CD4-positive, alpha-beta T cell (primary cell): ENCODE results near the gene TPBGL. TPM values are rescaled to one million over a fixed set of nuclear protein-coding genes. Genes with fewer than 3 reads are reported as not detected.

Experiments used
- ATAC-seq: fragments of 200-7000 bp; cut with Tn5 transposase; one replicate; pipeline ENCODE4 v1.10.0; 2022; ENCODE audit warnings: mild to moderate bottlenecking; ENCODE audit not compliant: poor library complexity
- CTCF ChIA-PET: fragments of 350-600 bp; sonication (Branson Sonifier 250); formaldehyde crosslinking; loops from one replicate; lab custom pipeline; 2021; ENCODE audit warnings: antibody characterized with exemption, inconsistent platforms; lab: Charles Lee
- POLR2A ChIA-PET: fragments of 350-600 bp; sonication (Branson Sonifier 250); formaldehyde crosslinking; loops from one replicate; lab custom pipeline; 2021; ENCODE audit warnings: antibody characterized with exemption, inconsistent platforms; lab: Charles Lee
- DNase-seq, 14 experiments: peaks; one replicate each; pipeline ENCODE4 v3.0.0-alpha.2; 2013 to 2020; ENCODE audit warnings: mixed read lengths in 2 of 14
- H3K27ac ChIP-seq, 2 donors: one replicate each; pipeline versions ENCODE4 v1.5.1 to v1.7.0; 2013; ENCODE audit warnings: low read length in 2 of 2, low read depth in 1 of 2, mild to moderate bottlenecking in 1 of 2
- H3K27me3 ChIP-seq, 2 experiments: 1 replicate in 1 of 2; 2 replicates in 1 of 2; pipeline versions ENCODE4 v1.6.1 to v1.7.0; 2013; ENCODE audit warnings: low read length in 2 of 2, control low read depth in 1 of 2, mild to moderate bottlenecking in 1 of 2, moderate library complexity in 1 of 2; ENCODE audit not compliant: insufficient read depth in 2 of 2, control insufficient read depth in 1 of 2
- H3K36me3 ChIP-seq: one replicate; pipeline ENCODE4 v1.6.1; 2013; ENCODE audit warnings: low read length, control low read depth; ENCODE audit not compliant: insufficient read depth
- H3K4me1 ChIP-seq: one replicate; pipeline ENCODE4 v1.6.1; 2013; ENCODE audit warnings: low read length, control low read depth; ENCODE audit not compliant: insufficient read depth
- H3K4me3 ChIP-seq: one replicate; pipeline ENCODE4 v1.5.1; 2013; ENCODE audit warnings: mild to moderate bottlenecking, low read length, moderate library complexity
- H3K9me3 ChIP-seq, 2 experiments: 1 replicate in 1 of 2; 2 replicates in 1 of 2; pipeline versions ENCODE4 v1.6.1 to v1.7.0; 2013; ENCODE audit warnings: low read length in 2 of 2, mild to moderate bottlenecking in 2 of 2, control low read depth in 1 of 2, moderate library complexity in 1 of 2; ENCODE audit not compliant: control insufficient read depth in 1 of 2, insufficient read depth in 1 of 2
- H3K27ac Mint-ChIP-seq: one replicate; pipeline ENCODE4 v1.8.0; 2020; ENCODE audit warnings: mixed read lengths
- H3K27me3 Mint-ChIP-seq: one replicate; pipeline ENCODE4 v1.8.0; 2021; ENCODE audit warnings: mixed read lengths
- H3K36me3 Mint-ChIP-seq: one replicate; pipeline ENCODE4 v1.8.0; 2021; ENCODE audit warnings: low read depth, mixed read lengths
- H3K4me1 Mint-ChIP-seq: one replicate; pipeline ENCODE4 v1.8.0; 2021; ENCODE audit warnings: low read depth, mixed read lengths
- H3K4me3 Mint-ChIP-seq: one replicate; pipeline ENCODE4 v1.8.0; 2020; ENCODE audit warnings: mild to moderate bottlenecking, mixed read lengths
- H3K9me3 Mint-ChIP-seq: one replicate; pipeline ENCODE4 v1.8.0; 2020; ENCODE audit warnings: mixed read lengths
- intact Hi-C, 2 experiments: fragments of 100-400 bp; cut with DNase I in 1 of 2; cut with micrococcal nuclease in 1 of 2; formaldehyde crosslinking; loops; one replicate each; pipeline versions ENCODE4 v1.15.1 to v1.9.0; 2023 to 2025; cut with DNase I, micrococcal nuclease
- total RNA-seq, 174 experiments: library from RNA in 2 of 174; stranded (reverse) in 2 of 174; gene quantifications; one replicate each; pipeline ENCODE4 v1.2.3 and lab custom pipeline; 2021 to 2026
- TF ChIP-seq, protein P1 (sequence below): fragments of 200-600 bp; IDR thresholded peaks from one replicate; pipeline ENCODE4 v1.8.0; 2022; ENCODE audit warnings: antibody characterized with exemption, mild to moderate bottlenecking

Gene TPBGL
- total RNA-seq, 2 experiments from 2014 or later: 0.78 to 0.80 TPM

DNA sequence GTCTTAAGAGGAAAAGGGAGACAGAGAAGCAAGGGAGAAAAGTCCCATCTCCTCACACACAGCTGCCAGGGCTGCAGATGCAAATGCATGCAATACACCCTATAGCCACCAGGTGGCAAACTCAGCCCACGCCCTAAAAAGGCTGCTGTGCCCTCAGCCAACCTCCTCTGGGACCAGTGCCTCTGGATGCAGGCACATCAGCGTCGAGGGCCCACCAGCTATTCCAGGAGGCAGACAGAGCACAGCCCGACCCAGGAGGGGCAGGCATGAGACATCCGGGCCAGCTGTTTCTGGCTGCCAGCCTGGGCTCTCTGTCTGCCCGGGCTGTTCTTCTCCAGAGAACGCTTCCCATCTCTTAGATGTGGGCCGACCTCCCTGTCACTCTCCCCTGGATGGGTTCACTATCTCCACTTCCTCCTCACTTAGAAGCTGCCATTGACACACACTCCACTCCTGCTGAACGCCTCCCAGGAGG, 39.7 kb downstream of the TPBGL start:
- Histone ChIP-seq H3K4me3 (no peak overlapping the region), H3K9me3 (no peaks in the 10 kb centered on the region), H3K27me3 (no peaks in the 10 kb centered on the region), H3K36me3 (peaks cover 36% of the 10 kb centered on the region), H3K27ac (no peak overlapping the region), H3K4me1 (peaks cover 50% of the 10 kb centered on the region)
- H3K4me1 Mint-ChIP-seq: peaks cover 51% of the 10 kb centered on the region
- DNase-seq: peak; percentile 62 to 87 (median 74)
- no peaks in the 10 kb centered on the region for H3K9me3 Mint-ChIP-seq
- peak; percentile 51 for ATAC-seq
- ChIA-PET POLR2A (interaction anchor here (0.6 to 6.1 kb wide), 11 partner anchors 9 to 140 kb away, joined by 3 to 66 read pairs (median 4); partner anchors contain the start of gene ARRB1), CTCF (interaction anchor here (0.6 to 2.7 kb wide), 21 partner anchors 10 to 253 kb away, joined by 3 to 49 read pairs (median 4); no protein-coding TSS in a partner anchor)
- peaks cover 81% of the 10 kb centered on the region for H3K36me3 Mint-ChIP-seq
- TF ChIP-seq, protein P1, sequence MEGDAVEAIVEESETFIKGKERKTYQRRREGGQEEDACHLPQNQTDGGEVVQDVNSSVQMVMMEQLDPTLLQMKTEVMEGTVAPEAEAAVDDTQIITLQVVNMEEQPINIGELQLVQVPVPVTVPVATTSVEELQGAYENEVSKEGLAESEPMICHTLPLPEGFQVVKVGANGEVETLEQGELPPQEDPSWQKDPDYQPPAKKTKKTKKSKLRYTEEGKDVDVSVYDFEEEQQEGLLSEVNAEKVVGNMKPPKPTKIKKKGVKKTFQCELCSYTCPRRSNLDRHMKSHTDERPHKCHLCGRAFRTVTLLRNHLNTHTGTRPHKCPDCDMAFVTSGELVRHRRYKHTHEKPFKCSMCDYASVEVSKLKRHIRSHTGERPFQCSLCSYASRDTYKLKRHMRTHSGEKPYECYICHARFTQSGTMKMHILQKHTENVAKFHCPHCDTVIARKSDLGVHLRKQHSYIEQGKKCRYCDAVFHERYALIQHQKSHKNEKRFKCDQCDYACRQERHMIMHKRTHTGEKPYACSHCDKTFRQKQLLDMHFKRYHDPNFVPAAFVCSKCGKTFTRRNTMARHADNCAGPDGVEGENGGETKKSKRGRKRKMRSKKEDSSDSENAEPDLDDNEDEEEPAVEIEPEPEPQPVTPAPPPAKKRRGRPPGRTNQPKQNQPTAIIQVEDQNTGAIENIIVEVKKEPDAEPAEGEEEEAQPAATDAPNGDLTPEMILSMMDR: peak; percentile 95
- peak overlapping the region; percentile 87 for H3K27ac Mint-ChIP-seq
- peak overlapping the region; percentile 62 for H3K4me3 Mint-ChIP-seq
- intact Hi-C loops: loop anchor here (1.0 to 2.0 kb wide), 3 partner anchors 49 to 104 kb away; no protein-coding TSS in a partner anchor
- H3K27me3 Mint-ChIP-seq: no peaks in the 10 kb centered on the region

DNA sequence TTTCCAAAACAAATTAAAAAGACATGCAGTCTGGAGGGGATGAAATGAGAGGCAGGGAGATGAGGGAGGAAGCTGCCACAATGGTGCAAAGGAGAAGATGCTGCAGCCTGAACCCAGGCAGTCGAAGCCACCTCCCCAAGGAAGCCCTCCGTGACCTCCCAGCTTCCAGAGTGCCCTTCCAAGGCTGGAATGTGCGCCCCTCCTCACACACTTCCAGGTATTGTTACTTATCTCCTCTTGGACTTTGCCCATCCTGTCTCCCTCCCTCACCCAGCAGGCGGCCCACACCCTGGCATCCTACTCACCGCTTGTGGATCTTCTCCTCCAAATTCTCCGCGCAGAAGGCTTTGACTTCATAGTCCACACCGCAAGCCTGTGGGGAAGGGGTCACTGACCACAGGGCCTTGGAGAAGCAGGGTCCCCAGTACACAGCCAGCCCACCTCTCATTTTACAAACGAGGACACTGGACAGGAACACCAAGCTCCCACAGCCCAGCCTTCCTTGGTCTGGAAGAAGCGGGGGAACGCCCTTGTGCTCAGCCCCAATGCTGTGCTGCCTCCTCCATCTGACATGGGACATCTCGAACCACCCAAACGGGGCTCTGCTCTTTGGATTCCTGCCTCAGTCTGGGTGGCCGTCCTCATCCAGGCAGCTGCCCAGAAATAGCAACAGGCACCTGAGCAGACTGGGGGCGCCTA, 40.3 kb downstream of the TPBGL start:
- Histone ChIP-seq H3K36me3 (peaks cover 43% of the 10 kb centered on the region), H3K4me3 (no peak overlapping the region), H3K4me1 (peaks cover 44% of the 10 kb centered on the region), H3K9me3 (no peaks in the 10 kb centered on the region), H3K27ac (peak overlapping the region in 1 of 2 donors; percentile 4), H3K27me3 (no peaks in the 10 kb centered on the region)
- DNase-seq (no peak), ATAC-seq (no peak)
- Mint-ChIP-seq H3K4me3 (no peak overlapping the region), H3K4me1 (peaks cover 45% of the 10 kb centered on the region), H3K27me3 (no peaks in the 10 kb centered on the region), H3K27ac (peak overlapping the region; percentile 87), H3K9me3 (no peaks in the 10 kb centered on the region), H3K36me3 (peaks cover 78% of the 10 kb centered on the region)
- CTCF ChIA-PET: interaction anchor here (0.8 to 2.7 kb wide), 15 partner anchors 9 to 251 kb away, joined by 3 to 49 read pairs (median 5); no protein-coding TSS in a partner anchor
- intact Hi-C loops: loop anchor here (1.0 to 2.0 kb wide), 3 partner anchors 48 to 103 kb away; no protein-coding TSS in a partner anchor
- TF ChIP-seq, protein P1: no peak
- POLR2A ChIA-PET: interaction anchor here (0.6 to 6.1 kb wide), 8 partner anchors 10 to 141 kb away, joined by 3 to 66 read pairs (median 7); partner anchors contain the start of gene ARRB1

DNA sequence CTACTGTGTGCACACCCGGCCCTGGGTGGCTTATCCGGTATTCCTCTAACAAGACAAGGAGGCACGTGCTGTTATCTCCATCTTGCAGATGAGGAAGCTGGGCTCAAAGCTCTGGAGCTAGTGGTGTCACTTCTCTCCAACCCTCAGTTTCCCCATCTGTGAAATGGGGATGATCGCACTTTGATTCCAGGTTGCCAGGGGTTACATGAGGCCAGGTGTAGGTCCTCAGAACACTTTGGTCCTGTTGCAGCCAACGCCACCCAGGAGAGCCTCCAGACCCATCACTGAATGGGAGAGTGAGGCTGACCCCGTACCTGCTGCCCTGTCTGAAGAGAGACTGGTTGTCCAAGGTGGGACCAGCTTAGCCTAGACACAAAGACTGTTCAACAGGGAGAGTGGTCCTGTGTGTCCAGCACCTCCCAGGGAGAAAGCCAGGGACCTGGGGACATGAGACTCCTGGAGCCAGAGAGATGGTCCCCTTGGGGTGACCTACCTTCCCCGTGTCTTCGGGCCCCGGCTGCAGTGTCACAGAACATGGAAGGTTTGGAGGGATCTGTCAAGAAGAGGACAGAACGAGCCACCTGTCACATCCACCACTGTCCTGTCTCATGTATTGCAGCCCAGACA, 41.0 kb downstream of the TPBGL start:
- peak overlapping the region; percentile 27 for H3K27ac Mint-ChIP-seq
- intact Hi-C loops: loop anchor here (2.0 kb wide), 2 partner anchors 47 to 71 kb away; no protein-coding TSS in a partner anchor
- H3K27me3 Mint-ChIP-seq: no peaks in the 10 kb centered on the region
- peaks cover 38% of the 10 kb centered on the region for H3K4me1 Mint-ChIP-seq
- H3K4me3 Mint-ChIP-seq: no peak overlapping the region
- no peak for DNase-seq
- no peaks in the 10 kb centered on the region for H3K27me3 ChIP-seq
- H3K9me3 ChIP-seq: no peaks in the 10 kb centered on the region
- H3K4me3 ChIP-seq: no peak overlapping the region
- H3K4me1 ChIP-seq: peaks cover 38% of the 10 kb centered on the region
- H3K36me3 ChIP-seq: peaks cover 49% of the 10 kb centered on the region
- TF ChIP-seq, protein P1: no peak
- H3K9me3 Mint-ChIP-seq: no peaks in the 10 kb centered on the region
- no peak for ATAC-seq
- POLR2A ChIA-PET: no interaction called here
- CTCF ChIA-PET: interaction anchor here (0.8 to 2.6 kb wide), 2 partner anchors 47 to 103 kb away, joined by 4 to 49 read pairs; no protein-coding TSS in a partner anchor
- H3K36me3 Mint-ChIP-seq: peaks cover 74% of the 10 kb centered on the region
- H3K27ac ChIP-seq: no peak overlapping the region
